GM21515 (cell line): ENCODE results near the gene ATL2.
"Not testable (repeated sequence)": the region's sequence is repeated elsewhere in the genome, so short reads cannot be mapped to it uniquely, and the experiment has no call there.

Experiments used
- ATAC-seq: cut with Tn5 transposase; IDR thresholded peaks from one replicate; pipeline ENCODE4 v1.9.1; 2021; ENCODE audit not compliant: unreplicated experiment

The ATL2 gene

DNA sequence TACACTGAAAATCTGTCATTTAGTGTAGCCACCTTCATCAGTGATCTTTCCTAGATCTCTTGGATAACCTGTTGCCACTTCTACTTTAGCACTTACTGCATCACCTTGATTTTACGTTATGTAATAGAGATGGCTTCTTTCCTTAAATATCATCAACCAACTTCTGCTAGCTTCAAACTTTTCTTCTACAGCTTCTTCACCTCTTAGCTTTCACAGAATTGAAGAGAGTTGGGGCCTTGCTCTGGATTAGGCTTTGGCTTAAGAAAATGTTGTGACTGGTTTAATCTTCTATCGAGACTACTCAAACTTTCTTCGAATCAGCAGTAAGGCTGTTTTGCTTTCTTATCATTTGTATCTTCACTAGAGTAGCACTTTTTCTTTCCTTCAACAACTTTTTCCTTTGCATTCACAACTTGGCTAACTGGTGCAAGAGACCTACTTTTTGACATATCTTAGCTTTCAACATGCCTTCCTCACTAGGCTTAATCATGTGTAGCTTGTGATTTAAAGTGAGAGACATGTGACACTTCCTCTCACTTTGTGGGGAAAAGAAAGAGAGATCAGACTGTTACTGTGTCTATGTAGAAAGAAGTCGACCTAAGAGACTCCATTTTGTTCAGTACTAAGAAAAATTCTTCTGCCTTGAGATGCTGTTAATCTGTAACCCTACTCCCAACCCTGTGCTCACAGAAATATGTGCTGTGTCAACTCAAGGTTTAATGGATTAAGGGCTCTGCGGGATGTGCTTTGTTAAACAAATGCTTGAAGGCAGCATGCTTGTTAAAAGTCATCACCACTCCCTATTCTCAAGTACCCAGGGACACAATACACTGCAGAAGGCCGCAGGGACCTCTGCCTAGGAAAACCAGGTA is 99.6 kb downstream of the ATL2 start:
- no peak for ATAC-seq

DNA sequence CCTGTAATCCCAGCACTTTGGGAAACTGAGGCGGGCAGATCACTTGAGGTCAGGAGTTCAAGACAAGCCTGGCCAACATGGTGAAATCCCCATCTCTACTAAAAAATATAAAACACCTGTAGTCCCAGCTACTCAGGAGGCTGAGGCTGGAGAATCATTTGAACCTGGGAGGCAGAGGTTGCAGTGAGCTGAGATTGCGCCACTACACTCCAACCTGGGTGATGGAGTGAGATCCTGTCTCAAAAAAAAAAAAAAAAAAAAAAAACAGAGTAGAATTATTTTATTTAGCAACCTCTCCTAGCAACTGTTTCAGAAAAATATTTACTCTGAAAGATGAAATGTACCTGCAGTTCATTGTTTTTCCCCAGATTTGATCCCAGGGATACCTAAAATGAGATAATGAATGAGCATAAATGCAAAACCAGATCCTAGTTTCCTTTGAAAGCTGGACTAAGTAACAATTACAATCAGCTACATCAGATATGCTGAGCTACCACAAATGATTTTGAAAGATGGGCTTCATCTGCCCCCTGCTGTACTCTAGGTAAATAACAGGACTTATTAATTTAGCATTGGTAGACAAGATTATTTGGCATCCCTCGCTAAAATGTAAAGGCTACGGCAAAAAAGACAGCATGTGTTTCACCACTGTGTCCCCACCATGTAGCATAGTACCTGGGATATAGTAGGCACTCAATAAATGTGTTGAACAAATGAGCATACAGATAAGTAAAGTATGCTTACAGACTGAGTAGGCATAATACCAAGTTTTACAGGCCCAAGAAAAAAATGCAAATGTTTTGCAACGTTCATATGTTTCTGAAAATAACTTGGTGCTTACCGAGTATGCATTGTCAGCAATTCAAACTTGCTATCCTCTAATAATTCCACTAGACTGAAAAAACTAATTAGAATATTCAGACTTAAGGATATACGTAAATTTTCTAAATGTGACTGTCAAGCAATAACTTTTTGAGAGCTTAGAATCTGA is 102.5 kb downstream of the ATL2 start:
- ATAC-seq, result no peak

DNA sequence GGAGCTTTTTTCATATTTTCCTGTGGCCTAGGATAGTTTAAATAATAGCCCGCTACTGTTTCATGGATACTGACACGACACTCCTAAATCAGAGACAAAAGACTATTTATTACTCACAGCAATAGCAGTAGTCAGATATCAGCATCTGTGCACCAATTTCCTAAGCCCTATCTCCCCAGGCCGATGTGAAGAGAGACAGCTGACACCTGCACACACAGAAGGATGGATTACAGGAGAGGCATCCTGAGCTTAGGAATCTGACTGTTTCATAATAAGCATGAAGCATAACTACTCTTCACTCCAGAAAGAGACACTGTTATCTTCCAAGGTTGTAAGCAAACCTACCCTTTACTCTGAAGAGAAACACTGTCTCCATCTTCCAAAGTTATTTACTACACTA is 105.4 kb downstream of the ATL2 start:
- ATAC-seq, result no peak

DNA sequence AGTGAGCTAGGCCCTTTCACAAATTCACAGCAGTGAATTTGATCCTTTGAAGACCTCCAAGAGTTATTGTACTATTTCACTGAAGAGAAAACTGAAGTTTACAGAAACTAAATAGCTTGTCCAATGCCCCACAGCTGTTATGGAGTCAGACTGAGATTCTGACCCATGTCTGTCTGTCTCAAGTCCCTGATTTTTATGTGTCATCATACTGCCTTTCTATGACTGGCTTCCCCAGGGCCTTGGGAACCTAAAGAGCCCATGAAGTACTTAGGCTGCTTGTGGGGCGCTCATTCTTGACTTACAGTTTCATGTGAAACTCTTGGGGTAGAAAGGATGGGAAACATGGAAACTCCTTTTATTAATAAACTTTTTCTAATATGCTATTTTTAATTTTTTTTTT is 107.7 kb downstream of the ATL2 start:
- no peak for ATAC-seq

DNA sequence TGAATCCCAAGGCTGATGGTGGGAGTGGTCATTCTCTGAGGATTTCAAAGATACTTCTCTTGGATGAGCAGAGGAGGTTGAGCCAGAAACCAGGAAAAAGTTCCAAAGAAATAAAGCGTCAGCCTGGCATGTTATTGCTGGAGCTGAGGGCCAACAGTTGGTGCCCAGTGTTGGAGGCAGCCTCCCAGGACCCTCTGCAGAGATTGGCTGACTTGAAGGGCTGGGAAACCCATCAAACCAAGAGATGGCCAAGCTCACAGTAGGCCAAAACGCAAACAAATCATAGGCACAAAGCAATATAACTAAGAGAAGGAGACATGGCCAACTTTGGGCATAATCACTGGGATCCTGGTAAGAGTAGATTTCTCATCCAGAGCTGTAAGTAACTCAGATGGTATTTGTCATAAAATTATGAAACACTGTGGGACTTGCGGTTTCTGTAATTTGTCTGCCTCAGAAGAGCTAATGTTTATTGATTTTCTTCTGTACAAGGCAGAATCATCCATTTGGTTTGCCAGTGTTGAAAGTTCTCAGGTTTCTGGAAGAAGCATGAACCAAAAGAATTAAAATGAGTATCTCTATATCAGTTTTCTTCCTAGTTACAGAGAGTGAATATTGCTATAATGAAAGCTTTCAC is 108.3 kb downstream of the ATL2 start:
- no peak for ATAC-seq

DNA sequence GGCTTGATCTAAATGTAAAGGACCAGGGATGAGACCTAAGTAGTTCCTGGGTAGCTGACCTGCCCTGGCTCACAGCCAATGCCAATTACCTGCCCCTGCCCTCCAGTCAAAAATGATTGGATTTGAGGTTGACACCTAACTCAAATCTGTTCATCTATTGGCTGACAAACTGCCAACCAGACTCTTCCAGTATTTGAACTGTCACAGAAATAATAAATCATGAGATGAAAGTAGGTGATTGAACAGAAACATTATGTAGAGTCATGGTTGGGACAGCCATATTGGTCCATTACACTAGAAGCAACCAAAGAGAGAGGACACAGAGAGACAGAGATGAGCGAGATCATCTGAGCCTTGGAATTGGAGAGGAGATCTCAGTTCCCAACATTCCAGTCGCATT is 109.1 kb downstream of the ATL2 start:
- ATAC-seq, result no peak

DNA sequence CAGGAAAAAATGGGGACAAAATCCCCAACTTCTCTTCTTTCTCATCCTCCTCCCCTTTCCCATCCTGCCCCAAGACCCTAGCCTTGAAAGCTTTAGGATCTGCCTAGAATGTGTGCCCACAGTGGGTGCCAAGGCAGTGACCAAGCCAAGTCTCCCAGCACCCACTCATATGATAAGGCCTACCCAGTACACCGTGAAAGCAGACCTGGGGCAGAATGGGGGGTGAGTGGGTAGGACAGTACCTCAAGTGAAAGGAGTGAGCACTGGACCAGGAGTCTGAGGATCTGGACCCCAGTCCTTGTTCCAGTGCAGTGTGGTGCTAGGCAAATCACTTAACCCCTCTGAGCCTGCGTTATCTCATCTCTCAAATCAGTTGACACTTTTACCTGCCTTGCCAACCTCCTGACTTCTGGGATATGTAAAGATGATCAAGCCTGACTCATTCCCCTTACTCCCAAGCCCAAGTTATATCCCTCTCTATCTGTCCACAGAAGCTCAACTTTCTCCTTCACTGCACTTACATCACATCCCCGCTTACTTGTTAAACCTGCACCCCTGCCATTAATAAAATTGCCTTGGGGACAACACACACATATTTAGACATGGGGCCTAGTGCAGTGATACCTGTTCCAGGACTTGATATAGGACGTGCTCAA is 109.7 kb downstream of the ATL2 start:
- no peak for ATAC-seq

DNA sequence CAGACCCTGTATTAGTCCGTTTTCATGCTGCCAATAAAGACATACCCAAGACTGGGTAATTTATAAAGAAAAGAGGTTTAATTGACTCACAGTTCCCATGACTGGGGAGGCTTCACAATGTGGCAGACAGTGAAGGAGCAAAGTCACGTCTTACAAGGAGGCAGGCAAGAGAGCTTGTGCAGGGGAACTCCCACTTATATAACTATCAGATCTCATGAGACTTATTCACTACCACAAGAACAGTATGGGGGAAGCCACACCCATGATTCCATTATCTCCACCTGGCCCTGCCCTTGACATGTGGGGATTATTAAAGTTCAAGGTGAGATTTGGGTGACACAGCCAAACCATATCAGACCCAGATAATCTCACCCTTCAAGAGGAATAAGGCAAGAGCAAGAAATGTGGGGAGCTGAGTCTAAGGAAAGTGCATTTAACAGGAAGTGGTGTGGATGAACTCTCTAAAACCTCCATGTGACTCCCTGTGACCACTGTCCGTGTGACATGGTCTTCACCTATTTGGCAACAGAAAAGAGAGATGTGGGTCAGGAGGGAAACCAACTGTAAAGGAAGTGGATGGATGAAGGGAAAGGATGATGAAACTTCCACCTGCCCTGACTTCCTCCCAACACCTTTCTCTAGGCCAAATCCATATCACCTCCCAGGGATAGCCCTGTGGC is 110.6 kb downstream of the ATL2 start:
- no peak for ATAC-seq

DNA sequence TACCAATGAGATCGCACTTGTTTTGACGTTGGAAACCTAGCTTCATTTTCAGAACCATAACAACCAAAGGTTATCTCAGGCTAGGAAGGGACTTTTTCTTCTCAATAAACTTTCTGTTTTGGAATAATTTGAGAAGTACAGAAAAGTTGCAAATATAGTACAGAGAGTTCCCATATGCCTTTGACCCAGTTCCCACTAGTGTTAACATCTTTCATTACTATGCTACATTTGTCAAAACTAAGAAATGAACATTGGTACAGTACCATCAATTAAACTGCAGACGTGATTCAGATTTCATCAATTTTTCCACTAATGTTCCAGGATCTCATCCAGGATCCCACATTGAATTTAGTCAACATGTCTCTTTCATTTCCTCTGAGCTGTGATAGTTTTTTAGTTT is 111.6 kb downstream of the ATL2 start:
- no peak for ATAC-seq

DNA sequence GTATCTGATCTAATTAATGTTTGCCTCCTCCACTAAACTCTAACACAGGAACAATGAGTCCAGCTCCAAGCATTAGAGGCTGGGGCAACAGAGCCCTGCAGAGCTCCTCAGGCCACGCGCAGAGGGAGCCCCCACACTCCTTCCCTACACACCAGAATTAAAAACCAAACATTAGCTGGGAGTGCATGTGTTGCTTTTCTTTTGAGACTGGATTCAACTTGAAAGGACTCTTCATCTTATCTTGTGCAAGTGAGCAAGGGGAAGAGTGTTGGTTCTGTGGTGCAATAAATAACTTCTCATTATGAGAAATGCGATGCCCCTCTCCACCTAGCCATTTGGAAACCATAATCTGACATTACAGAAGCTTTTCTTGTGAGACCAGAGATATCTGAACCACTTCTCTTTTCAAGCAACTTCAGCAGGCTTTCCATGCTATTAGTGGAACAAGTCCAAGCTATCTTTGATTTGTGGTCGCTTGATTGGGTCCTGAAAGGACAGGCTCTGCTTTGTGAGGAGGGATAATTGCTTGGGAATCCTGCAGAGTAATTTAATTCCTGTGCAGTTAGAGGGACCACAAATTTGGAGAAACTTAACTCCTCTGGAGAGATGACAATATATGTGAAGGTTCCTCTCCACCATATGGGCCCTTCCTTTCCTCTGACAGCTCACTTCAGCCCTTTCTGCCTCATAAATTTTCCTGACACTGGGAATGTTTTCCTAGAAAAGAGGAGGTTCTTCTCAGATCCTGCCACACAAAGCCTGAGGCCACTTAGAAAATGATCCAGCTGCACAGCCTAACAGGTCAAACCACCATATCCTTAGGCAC is 112.5 kb downstream of the ATL2 start:
- no peak for ATAC-seq

DNA sequence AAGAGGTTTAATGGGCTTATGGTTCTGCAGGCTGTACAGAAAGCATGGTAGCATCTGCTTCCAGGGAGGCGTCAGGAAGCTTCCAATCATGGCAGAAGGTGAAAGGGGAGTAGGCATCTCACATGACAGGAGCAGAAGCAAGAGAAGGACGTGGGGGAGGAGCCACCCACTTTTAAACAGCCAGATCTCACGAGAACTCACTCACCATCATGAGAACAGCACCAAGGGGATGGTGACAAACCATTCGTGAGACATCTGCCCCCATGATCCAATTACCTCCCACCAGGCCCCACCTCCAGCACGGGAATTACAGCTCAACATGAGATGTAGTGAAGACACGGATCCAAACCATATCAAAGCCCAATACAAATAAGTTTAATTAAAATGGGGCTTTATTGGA is 113.8 kb downstream of the ATL2 start:
- ATAC-seq, result no peak

DNA sequence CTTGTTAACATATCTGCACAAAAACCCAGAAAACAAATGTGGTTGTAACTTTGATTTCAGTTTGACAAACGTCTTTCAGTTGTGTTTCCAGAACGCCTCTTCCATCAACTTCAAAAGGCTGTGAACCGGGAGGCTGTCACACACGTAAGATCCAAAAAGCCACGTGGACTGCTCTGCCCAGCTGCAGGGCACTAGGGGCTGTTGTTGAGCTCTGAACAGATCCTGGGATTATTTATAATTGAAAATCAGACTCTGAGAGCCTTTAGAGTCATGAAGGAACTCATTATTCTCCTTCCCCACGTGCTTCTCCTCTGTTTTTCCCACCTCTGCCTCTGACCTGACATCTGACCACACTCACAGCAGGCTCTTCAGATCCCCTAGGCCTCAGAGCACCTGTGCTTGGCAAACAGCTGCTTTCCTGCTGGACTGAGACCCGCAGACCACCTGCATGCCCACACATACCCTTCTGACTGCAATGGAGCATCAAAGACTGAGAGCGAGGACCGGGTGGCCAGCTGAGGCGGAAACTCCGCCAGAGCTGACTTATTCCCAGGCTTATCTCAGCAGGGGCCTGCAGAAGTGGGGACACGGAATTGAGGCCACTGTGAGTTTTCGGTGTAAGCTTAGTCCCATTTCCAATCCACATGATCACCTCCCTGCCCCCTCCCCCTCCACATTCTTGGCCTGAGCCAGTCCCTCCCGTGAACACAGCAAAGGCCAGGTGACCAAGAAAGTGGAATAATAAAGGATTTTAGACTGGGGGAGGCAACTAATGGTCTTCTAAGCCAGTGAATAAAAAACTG is 114.8 kb downstream of the ATL2 start:
- no peak for ATAC-seq

DNA sequence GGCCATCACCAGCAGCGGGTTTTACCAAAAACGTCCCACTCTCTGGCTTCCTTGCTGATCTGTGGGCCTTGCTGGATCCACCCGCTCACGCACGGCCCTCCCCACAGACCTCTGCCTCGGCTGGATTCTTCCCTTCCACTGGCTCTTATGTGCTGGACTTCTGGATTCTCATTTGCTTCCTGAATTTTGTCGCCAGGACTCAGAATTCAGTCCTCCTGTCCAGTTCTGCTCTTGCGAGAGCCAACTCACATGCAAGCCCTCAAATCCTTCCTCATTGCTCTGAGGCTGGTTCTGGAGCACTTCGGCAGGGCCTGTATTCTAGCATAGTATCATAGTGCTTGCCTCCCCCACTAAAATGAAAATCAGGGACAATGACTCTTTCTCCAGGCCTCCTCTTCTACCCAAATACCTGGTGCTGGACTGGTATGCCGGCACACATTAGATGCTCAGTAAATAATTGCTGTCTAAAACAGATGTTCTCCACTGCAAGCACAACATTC is 115.5 kb downstream of the ATL2 start:
- ATAC-seq, result no peak

DNA sequence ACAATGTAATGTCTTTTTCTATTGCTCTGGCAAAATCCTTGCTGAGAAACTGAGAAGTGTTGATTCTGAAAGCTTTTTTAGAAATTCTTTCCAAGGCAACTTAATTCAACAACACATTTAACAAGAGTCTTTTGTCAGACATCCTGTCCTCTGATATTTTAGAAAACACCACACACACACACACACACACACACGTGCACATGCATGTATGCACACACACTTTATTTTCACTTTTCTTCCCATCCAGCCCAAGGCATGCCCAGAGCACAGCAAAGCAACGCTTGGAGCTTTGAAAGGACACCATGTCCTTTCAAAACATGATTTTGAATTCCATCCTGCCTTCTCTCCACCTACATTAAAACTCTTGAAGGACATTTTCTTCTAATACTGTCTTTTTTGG is 116.1 kb downstream of the ATL2 start:
- no peak for ATAC-seq

DNA sequence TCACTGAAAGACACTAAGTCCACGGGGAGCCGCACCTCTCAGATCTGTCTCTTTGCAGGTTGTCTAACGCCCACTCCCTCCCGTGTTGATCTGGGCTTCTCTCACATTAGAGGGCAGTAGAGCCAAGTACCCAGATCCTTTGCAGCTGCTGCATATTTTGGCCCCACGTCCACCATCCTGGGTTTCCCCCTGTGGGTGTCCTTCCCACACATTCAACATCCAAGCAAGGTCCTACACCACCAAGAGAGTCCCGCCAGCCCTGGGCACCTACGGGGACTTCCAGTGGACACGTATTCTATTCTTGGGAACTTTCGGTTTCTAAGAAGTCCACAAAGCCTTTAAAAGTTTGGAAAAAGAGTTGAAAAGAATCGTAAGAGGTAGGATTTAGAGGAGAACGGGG is 116.6 kb downstream of the ATL2 start:
- ATAC-seq, result no peak

DNA sequence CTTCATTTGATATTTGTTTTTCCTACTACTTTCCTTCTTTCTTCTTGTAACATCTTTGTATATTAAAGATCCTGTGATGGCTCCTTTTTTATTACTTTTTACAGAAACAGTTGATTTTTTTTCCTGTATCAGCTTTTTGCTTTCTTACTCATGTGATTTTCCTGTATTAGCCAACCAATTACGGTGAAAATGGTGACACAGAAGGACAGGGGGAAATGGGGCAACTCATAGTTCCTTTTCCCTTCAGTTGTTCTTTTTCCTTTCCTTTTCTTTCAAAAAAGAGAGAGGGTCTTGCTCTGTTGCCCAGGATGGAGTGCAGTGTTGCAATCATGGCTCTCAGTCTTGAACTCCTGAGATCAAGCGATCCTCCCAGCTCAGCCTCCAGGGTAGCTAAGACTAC is 117.8 kb downstream of the ATL2 start:
- ATAC-seq, result no peak

DNA sequence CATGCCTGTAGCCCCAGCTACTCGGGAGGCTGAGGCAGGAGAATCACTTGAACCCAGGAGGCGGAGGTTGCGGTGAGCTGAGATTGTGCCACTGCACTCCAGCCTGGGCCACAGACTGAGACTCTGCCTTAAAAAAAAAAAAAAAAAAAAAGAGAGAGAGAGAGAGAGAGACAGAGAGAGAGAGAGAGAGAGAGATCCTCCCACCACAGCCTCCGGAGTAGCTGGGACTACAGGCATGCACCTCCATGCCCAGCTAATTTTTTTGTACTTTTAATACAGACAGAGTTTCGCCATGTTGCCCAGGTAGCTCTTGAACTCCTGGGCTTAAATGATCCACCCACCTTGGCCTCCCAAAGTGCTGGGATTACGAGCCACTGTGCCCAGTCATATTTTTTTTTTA is 119.4 kb downstream of the ATL2 start:
- ATAC-seq, result not testable (repeated sequence)

DNA sequence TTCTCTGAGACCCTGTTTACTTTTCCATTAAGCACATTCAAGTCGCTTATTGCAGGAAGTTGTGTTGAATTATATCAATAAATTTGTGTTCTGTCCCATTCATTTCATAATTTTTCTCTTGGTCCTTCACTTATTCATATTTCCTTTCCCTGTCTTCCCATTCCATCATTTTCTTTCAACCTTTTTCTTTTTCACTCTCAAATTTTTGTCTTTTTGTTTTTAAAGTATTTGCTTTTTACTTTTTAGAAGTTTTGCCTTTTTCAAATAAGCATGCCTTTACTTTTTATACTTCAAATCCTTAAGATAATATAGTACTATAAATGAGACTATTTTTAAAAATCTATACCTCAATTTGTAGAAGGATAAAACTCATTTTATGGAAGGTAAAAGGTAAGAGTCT is 120.5 kb downstream of the ATL2 start:
- ATAC-seq, result no peak

DNA sequence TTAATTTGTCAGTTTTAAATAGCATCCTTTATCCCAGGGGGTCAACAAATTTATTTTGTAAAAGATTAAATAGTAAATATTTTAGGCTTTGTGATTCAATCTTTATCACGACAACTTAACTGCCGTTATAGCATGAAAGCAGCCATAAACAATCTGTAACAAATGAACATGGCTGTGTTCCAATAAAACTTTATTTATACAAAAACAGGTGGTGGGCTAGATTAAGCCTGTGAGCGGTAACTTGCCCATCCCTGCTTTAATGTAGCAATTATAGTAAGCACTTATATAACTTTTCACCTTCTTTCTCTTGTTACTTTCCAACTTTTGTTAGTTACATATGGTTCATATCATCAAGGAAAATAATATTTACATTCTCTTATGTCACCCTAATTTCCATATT is 121.9 kb downstream of the ATL2 start:
- ATAC-seq, result no peak
